Gastrocnemius medialis (tissue), 4 donors: ENCODE results near the gene CHST9.

ENCODE experiments used
- CTCF ChIP-seq, 5 experiments: fragments of 450-650 bp in 3 of 5; fragments of 200-600 bp in 2 of 5; sonication (generic) in 2 of 5; IDR thresholded peaks in 4 of 5; conservative IDR thresholded peaks in 1 of 5; 1 replicate in 4 of 5; 2 replicates in 1 of 5; pipeline ENCODE4 v1.5.1; 2016 to 2019; ENCODE audit warnings: antibody characterized with exemption in 5 of 5, mild to moderate bottlenecking in 3 of 5, moderate library complexity in 3 of 5
- POLR2A ChIP-seq, 2 donors: fragments of 450-650 bp; IDR thresholded peaks; one replicate each; pipeline ENCODE4 v1.6.1; 2017; ENCODE audit warnings: antibody characterized with exemption in 2 of 2, mild to moderate bottlenecking in 2 of 2, moderate library complexity in 2 of 2

DNA sequence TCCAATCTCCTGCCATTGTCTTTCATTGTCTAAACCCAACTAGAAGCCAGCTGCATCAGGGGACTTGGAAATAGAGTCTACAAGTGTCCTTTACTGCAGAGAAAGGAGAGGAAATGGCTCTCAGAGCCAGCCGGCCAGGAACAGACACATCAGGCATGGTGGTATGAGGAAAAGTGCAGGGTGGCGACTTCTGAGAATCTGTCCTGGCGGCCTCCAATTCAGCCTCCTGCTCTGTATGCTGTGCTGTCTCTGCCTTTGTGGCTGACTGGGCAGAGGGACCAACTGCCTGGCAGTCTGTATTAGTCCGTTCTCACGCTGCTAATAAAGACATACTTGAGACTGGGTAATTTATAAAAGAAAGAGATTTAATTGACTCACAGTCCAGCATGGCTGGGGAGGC lies 282.8 kb downstream of the CHST9 start:
- TF ChIP-seq CTCF (IDR thresholded peaks at IDR 0.05 in 4 of 5, conservative IDR thresholded peaks at IDR 0.05 in 1 of 5): no peak
- TF ChIP-seq POLR2A (IDR thresholded peaks at IDR 0.05): no peak
